MM.1S (cell line): Measurements from ENCODE around the gene NRXN3.

ENCODE experiments used
- DNase-seq: peaks from one replicate; pipeline ENCODE4 v3.0.0-alpha.2; 2015
- H2AFZ ChIP-seq: fragments of 300-600 bp; sonication (generic); 2 replicates; pipeline ENCODE4 v1.6.0; 2016; ENCODE audit warnings: antibody characterized with exemption, low read length
- H3F3A ChIP-seq: fragments of 300-600 bp; sonication (generic); 2 replicates; pipeline ENCODE4 v1.6.1; 2016; ENCODE audit warnings: mild to moderate bottlenecking, antibody characterized with exemption, low read length, moderate library complexity, mixed read lengths; ENCODE audit not compliant: insufficient read depth
- H3K27ac ChIP-seq: fragments of 300-600 bp; sonication (generic); 2 replicates; pipeline ENCODE4 v1.5.1; 2016; ENCODE audit warnings: mild to moderate bottlenecking, low read length
- H3K27me3 ChIP-seq: fragments of 300-600 bp; sonication (generic); replicated peaks from 2 replicates; pipeline ENCODE4 v1.6.0; 2016; ENCODE audit warnings: low read length; ENCODE audit not compliant: insufficient read depth
- H3K36me3 ChIP-seq: fragments of 300-600 bp; sonication (generic); replicated peaks from 2 replicates; pipeline ENCODE4 v1.6.1; 2016; ENCODE audit warnings: mild to moderate bottlenecking, low read length, mixed read lengths; ENCODE audit not compliant: insufficient read depth
- H3K4me1 ChIP-seq: fragments of 300-600 bp; sonication (generic); 2 replicates; pipeline ENCODE4 v1.6.1; 2016; ENCODE audit warnings: low read length, mixed read lengths
- H3K4me2 ChIP-seq: fragments of 300-600 bp; sonication (generic); 2 replicates; pipeline ENCODE4 v1.6.0; 2016; ENCODE audit warnings: low read depth, low read length
- H3K4me3 ChIP-seq: fragments of 300-600 bp; sonication (generic); 2 replicates; pipeline ENCODE4 v1.5.1; 2016; ENCODE audit warnings: low read length, mixed read lengths
- H3K79me2 ChIP-seq: fragments of 300-600 bp; sonication (generic); 2 replicates; pipeline ENCODE4 v1.6.1; 2016; ENCODE audit warnings: mixed run types, low read length, mixed read lengths
- H3K9ac ChIP-seq: fragments of 300-600 bp; sonication (generic); 2 replicates; pipeline ENCODE4 v1.6.1; 2016; ENCODE audit warnings: low read length, mixed read lengths
- H3K9me2 ChIP-seq: fragments of 300-600 bp; sonication (generic); replicated peaks from 2 replicates; pipeline ENCODE4 v1.6.1; 2016; ENCODE audit warnings: mild to moderate bottlenecking, low read length, mixed read lengths; ENCODE audit not compliant: insufficient read depth
- H3K9me3 ChIP-seq: fragments of 300-600 bp; sonication (generic); replicated peaks from 2 replicates; pipeline ENCODE4 v1.6.1; 2016; ENCODE audit warnings: mild to moderate bottlenecking, low read length, mixed read lengths; ENCODE audit not compliant: insufficient read depth
- H4K20me1 ChIP-seq: fragments of 300-600 bp; sonication (generic); 2 replicates; pipeline ENCODE4 v1.6.1; 2016; ENCODE audit warnings: mild to moderate bottlenecking, low read length, moderate library complexity, mixed read lengths; ENCODE audit not compliant: insufficient read depth
- EZH2 ChIP-seq: fragments of 300-600 bp; sonication (generic); optimal IDR thresholded peaks from 2 replicates; pipeline ENCODE3; 2017; ENCODE audit warnings: low read depth, mild to moderate bottlenecking, antibody characterized with exemption, low read length, mixed read lengths
- EZH2phosphoT487 ChIP-seq: fragments of 300-600 bp; sonication (generic); IDR thresholded peaks from 2 replicates; pipeline ENCODE4 v1.6.1; 2018; ENCODE audit warnings: antibody characterized with exemption, low read length
- TF ChIP-seq, protein P1 (sequence below): fragments of 300-600 bp; sonication (generic); IDR thresholded peaks from 2 replicates; pipeline ENCODE4 v1.5.1; 2016; ENCODE audit warnings: antibody characterized with exemption, low read length, mixed read lengths

Gene NRXN3

DNA sequence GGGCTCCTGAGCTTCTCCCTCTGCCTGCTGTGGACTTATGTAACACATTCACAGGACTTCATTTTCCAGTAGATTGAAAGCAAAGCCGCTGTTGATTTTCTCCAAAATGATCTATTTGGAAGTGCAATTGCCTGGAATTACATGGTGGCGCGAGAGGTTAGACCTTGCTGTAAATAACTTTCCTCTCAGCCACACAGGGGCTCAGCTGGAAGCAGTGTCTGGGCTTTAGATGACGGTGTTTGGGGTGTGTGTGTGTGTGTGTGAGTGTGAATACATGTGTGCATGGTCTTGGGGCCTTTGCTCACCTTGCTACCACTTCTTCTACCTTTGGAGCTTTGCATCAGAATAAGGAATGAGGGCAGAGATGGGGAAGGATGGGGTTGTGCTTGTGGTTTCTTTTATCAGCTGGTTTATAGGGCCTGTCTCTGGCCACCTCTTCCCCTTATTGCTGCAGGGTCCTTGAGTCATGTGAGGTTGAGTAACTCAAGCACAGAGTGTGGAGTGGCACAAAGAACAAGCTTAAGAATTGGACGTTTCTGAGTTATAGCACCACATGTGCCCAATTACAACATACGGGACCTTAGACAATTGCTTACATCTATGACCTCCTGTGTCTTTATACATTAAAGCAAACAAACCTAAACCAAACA is 280.6 kb downstream of the NRXN3 start:
- Histone ChIP-seq H3K79me2 (no peaks in the 10 kb centered on the region), H3K9me3 (no peaks in the 10 kb centered on the region), H4K20me1 (no peaks in the 10 kb centered on the region), H3K9me2 (no peaks in the 10 kb centered on the region), H3K4me1 (no peaks in the 10 kb centered on the region), H3K27me3 (no peaks in the 10 kb centered on the region), H3F3A (no peaks in the 10 kb centered on the region), H2AFZ (no peak overlapping the region), H3K27ac (no peak overlapping the region), H3K36me3 (no peaks in the 10 kb centered on the region), H3K4me3 (no peak overlapping the region), H3K4me2 (no peak overlapping the region), H3K9ac (no peak overlapping the region)
- TF ChIP-seq EZH2phosphoT487 (no peak), EZH2 (no peak)
- TF ChIP-seq, protein P1, sequence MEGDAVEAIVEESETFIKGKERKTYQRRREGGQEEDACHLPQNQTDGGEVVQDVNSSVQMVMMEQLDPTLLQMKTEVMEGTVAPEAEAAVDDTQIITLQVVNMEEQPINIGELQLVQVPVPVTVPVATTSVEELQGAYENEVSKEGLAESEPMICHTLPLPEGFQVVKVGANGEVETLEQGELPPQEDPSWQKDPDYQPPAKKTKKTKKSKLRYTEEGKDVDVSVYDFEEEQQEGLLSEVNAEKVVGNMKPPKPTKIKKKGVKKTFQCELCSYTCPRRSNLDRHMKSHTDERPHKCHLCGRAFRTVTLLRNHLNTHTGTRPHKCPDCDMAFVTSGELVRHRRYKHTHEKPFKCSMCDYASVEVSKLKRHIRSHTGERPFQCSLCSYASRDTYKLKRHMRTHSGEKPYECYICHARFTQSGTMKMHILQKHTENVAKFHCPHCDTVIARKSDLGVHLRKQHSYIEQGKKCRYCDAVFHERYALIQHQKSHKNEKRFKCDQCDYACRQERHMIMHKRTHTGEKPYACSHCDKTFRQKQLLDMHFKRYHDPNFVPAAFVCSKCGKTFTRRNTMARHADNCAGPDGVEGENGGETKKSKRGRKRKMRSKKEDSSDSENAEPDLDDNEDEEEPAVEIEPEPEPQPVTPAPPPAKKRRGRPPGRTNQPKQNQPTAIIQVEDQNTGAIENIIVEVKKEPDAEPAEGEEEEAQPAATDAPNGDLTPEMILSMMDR = no peak
- no peak for DNase-seq

DNA sequence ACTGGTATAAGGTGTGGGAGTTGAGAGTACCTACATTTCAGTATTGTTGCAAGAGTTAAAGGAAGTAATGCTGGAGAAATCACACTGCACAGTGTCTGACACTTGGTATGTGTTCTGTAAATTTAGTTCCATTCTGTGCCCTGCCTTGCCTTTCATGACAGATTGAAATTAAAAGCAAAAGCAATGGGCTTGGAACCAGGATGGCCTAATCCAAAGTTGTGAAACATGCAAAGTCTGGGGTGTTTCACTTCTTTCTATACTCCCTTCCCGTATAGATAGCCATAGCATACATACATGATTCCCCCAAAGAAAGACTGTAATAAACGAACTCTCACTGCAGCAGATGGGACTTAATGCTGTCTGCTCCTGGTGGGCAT is 281.1 kb downstream of the NRXN3 start:
- no peaks in the 10 kb centered on the region for H3K79me2 ChIP-seq
- H3K9me3 ChIP-seq = no peaks in the 10 kb centered on the region
- DNase-seq = no peak

DNA sequence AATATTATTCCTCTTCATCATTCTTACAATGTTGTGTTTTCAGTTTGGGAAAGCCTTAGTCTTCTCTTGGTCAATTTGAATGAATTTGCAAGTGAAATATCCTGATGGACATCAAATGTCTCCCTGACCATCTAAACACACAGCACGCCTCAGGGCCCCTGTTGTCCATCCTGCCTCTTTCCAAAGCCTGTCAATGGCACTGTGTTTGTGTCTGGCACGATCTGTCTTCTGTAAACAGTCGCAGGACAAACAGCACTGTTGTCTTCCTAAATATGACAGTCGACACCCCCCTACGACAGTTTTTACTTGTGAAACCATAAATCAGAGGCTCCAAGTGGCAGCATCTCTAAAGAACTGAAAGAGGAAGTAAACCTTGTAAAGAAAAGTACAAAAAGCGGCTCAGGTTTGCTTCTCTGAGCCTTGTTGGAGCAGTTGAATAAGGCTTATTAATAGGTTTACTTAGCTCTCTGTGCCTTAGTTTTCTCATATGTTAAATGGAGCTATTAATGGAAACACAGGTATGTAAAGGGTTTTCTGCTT is 285.8 kb downstream of the NRXN3 start:
- no peaks in the 10 kb centered on the region for H3K36me3 ChIP-seq
- peak; percentile 66 for DNase-seq
- H2AFZ ChIP-seq = 0 out of 2 replicates have a peak overlapping the region, but pooled peaks have one; percentile 27
- no peak overlapping the region; the same call in 1 of the 2 replicates for H3K9ac ChIP-seq
- H3K27ac ChIP-seq = peak overlapping the region; percentile 27; the same call in 1 of the 2 replicates
- no peaks in the 10 kb centered on the region for H4K20me1 ChIP-seq
- H3K27me3 ChIP-seq = no peaks in the 10 kb centered on the region
- no peaks in the 10 kb centered on the region for H3K79me2 ChIP-seq
- no peaks in the 10 kb centered on the region for H3F3A ChIP-seq
- no peaks in the 10 kb centered on the region for H3K4me1 ChIP-seq
- H3K9me3 ChIP-seq = no peaks in the 10 kb centered on the region
- TF ChIP-seq EZH2phosphoT487 (no peak), EZH2 (no peak)
- TF ChIP-seq, protein P1 = no peak
- peak overlapping the region; percentile 60 for H3K4me2 ChIP-seq
- H3K9me2 ChIP-seq = no peaks in the 10 kb centered on the region
- H3K4me3 ChIP-seq = peak overlapping the region; percentile 18; the same call in 1 of the 2 replicates

More for the DNA sequence above, 281.1 kb downstream of the NRXN3 start:
- Histone ChIP-seq H2AFZ (no peak overlapping the region), H3K4me3 (no peak overlapping the region), H3K27ac (no peak overlapping the region), H3K9me2 (no peaks in the 10 kb centered on the region), H3K27me3 (no peaks in the 10 kb centered on the region), H4K20me1 (no peaks in the 10 kb centered on the region), H3K36me3 (no peaks in the 10 kb centered on the region), H3K4me2 (no peak overlapping the region), H3K9ac (no peak overlapping the region), H3K4me1 (no peaks in the 10 kb centered on the region), H3F3A (no peaks in the 10 kb centered on the region)
- no peak for TF ChIP-seq EZH2phosphoT487
- TF ChIP-seq EZH2 = no peak
- TF ChIP-seq, protein P1 = no peak
